Right renal pelvis (tissue), 4 donors: ENCODE results near the gene B4GALT2. TPM values are rescaled to one million over a fixed set of nuclear protein-coding genes. Genes with fewer than 3 reads are reported as not detected.

ENCODE experiments used
- DNase-seq, 4 donors: peaks; one replicate each; pipeline ENCODE4 v3.0.0-alpha.2; 2013; ENCODE audit warnings: low read depth in 4 of 4, low spot score in 3 of 4, missing footprints in 1 of 4
- polyA plus RNA-seq, 4 donors: library from polyadenylated mRNA; unstranded; fragments of 120-200 nt; gene quantifications; one replicate each; pipeline ENCODE4 v1.2.1, GENCODE V29; 2013; ENCODE audit not compliant: insufficient read length in 4 of 4

Gene B4GALT2
- polyA plus RNA-seq, result 10 to 100 TPM; 38.8 to 48.7 (median 40.1) TPM

- DNase-seq, result no peak
Observed at GRCh38 chr1:43978551-43979260, at the start of gene B4GALT2. B4GALT2 (plus strand) TSS chr1:43979210; CDS start chr1:43981161, 1,951 bp downstream.

GRCh38 chr1:43930168-43930948 lies 48.7 kb upstream of the B4GALT2 start:
- DNase-seq, result no peak

GRCh38 chr1:43930949-43931275 lies 48.1 kb upstream of the B4GALT2 start:
- DNase-seq, result no peak

- no peak for DNase-seq
Observed at GRCh38 chr1:43931711-43932660, 47.0 kb upstream of the B4GALT2 start.

- no peak for DNase-seq
Observed at GRCh38 chr1:43932786-43933385, 46.1 kb upstream of the B4GALT2 start.

GRCh38 chr1:43933386-43934100 lies 45.5 kb upstream of the B4GALT2 start, which contains the start of gene ARTN:
ARTN (plus strand) TSS chr1:43933801; CDS start chr1:43935657, 1,856 bp downstream.
- no peak for DNase-seq

- DNase-seq, result peak in 1 of 4 donors; percentile 63
Observed at GRCh38 chr1:43934101-43934985, 44.7 kb upstream of the B4GALT2 start.

GRCh38 chr1:43934986-43935324 lies 44.1 kb upstream of the B4GALT2 start:
- DNase-seq, result no peak

GRCh38 chr1:43935711-43936427 lies 43.1 kb upstream of the B4GALT2 start:
- no peak for DNase-seq

- no peak for DNase-seq
Observed at GRCh38 chr1:43936431-43937151, 42.4 kb upstream of the B4GALT2 start.

- no peak for DNase-seq
Observed at GRCh38 chr1:43937179-43937865, 41.7 kb upstream of the B4GALT2 start.

GRCh38 chr1:43938383-43938782 lies 40.6 kb upstream of the B4GALT2 start:
- no peak for DNase-seq

GRCh38 chr1:43938892-43939587 lies 40.0 kb upstream of the B4GALT2 start:
- no peak for DNase-seq

GRCh38 chr1:43942411-43942810 lies 36.6 kb upstream of the B4GALT2 start:
- no peak for DNase-seq

GRCh38 chr1:43944860-43945259 lies 34.1 kb upstream of the B4GALT2 start:
- no peak for DNase-seq

GRCh38 chr1:43945674-43946235 lies 33.3 kb upstream of the B4GALT2 start:
- no peak for DNase-seq
